ENCODE results near the gene PEX13.

PEX13 gene

GRCh38 chr2:61096438-61096837 lies 78.9 kb downstream of the PEX13 start:
- no peak for DNase-seq (ENCODE audit: extremely low read depth, low read depth)
- H3K4me3 ChIP-seq (replicated peaks; ENCODE audit: low read depth, low read length) = no peak overlapping the region
- no peak for TF ChIP-seq CTCF (IDR thresholded peaks at IDR 0.05; ENCODE audit: low read depth, low read length, missing control alignments)

GRCh38 chr2:61100801-61101200 lies 83.3 kb downstream of the PEX13 start:
- no peak overlapping the region for H3K4me3 ChIP-seq (replicated peaks; ENCODE audit: low read depth, low read length)
- no peak for TF ChIP-seq CTCF (IDR thresholded peaks at IDR 0.05; ENCODE audit: low read depth, low read length, missing control alignments)
- no peak for DNase-seq (ENCODE audit: extremely low read depth, low read depth)
